ENCODE results near the gene KRT38.

DNA sequence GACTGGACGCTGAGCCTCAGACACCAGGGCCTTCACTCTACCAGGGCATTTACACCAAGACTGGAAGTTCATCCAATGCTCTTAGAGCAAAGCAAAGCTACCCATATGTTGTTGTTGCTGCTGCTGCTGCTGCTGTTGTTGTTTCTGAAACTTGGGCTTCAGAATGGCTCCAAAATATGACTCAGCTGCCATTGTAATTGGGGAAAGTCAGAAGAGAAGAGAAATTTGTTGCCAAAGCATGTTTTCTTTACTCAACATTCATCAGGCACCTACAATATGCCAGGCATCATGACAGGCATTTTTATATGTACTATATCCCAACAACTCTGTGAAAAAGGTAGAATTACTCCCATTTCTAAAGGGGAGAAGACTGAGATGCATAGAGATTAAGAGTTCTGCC is 14.5 kb upstream of the KRT38 start:
- TF ChIP-seq POLR2AphosphoS5 (IDR thresholded peaks at IDR 0.05; ENCODE audit: low read depth, low read length) (no peak), POLR2A (IDR thresholded peaks at IDR 0.05; ENCODE audit: low read depth, low read length) (no peak), SPI1 (IDR thresholded peaks at IDR 0.05; ENCODE audit: low read depth, low read length) (no peak)

Data from GM12891 (cell line).